ENCODE data around the gene ESD. TPM values are rescaled to one million over a fixed set of nuclear protein-coding genes. Genes with fewer than 3 reads are reported as not detected.

The ESD gene
- total and polyA plus RNA-seq, 10 of the 15 experiments (the other 5 are each of a cell fraction or from before 2014, with no cell fraction given): 105 to 387 (median 195) TPM

- TF ChIP-seq USF2 (IDR thresholded peaks at IDR 0.05; ENCODE audit: borderline replicate concordance, low read depth, low read length) (peak; percentile 67), NR2C1 (IDR thresholded peaks at IDR 0.05) (0 out of 2 replicates have a peak, but pooled peaks have one; percentile 21), FOXK2 (IDR thresholded peaks at IDR 0.05) (no peak), NFYA (IDR thresholded peaks at IDR 0.05; ENCODE audit: borderline replicate concordance, low read depth, low read length) (no peak), ATF7 (IDR thresholded peaks at IDR 0.05; ENCODE audit: low read depth) (no peak), ZBTB33 (IDR thresholded peaks at IDR 0.05) (no peak), E2F4 (IDR thresholded peaks at IDR 0.05; ENCODE audit: low read depth, low read length) (no peak), IKZF2 (IDR thresholded peaks at IDR 0.05) (no peak; a peak in 2 of 4 replicates), ASH2L (IDR thresholded peaks at IDR 0.05; ENCODE audit: borderline replicate concordance, low read depth) (no peak), RCOR1 (conservative IDR thresholded peaks at IDR 0.05; ENCODE audit: low read depth, low read length) (no peak), SREBF2 (IDR thresholded peaks at IDR 0.05; ENCODE audit: low read length) (no peak), EGR1 (IDR thresholded peaks at IDR 0.05; ENCODE audit: borderline replicate concordance in 1 of 2, low read depth in 2 of 2, low read length in 2 of 2) (0 out of 3 replicates have a peak, but pooled peaks of 1 of the 2 experiments have one; percentile 55), RFX5 (IDR thresholded peaks at IDR 0.05; ENCODE audit: low read depth, low read length) (no peak), MXI1 (IDR thresholded peaks at IDR 0.05; ENCODE audit: low read depth, low read length) (peak; percentile 71), PBX3 (IDR thresholded peaks at IDR 0.05; ENCODE audit: insufficient replicate concordance, low read depth, low read length) (no peak), SP1 (IDR thresholded peaks at IDR 0.05; ENCODE audit: low read depth, low read length) (no peak), POLR2AphosphoS2 (IDR thresholded peaks at IDR 0.05; ENCODE audit: low read depth, low read length) (no peak), SKIL (IDR thresholded peaks at IDR 0.05; ENCODE audit: low read depth, poor library complexity, severe bottlenecking) (no peak), NFXL1 (IDR thresholded peaks at IDR 0.05; ENCODE audit: borderline replicate concordance) (no peak), RB1 (IDR thresholded peaks at IDR 0.05; ENCODE audit: borderline replicate concordance) (0 out of 2 replicates have a peak, but pooled peaks have one; percentile 21)
Measured at GRCh38 chr13:46796515-46797474, at the start of gene ESD (continued).
